ENCODE data around the gene SFTPD.
A peak's percentile ranks its signal among the peaks of the same experiment; 100 is the strongest.
"Not testable (repeated sequence)": the region's sequence is repeated elsewhere in the genome, so short reads cannot be mapped to it uniquely, and the experiment has no call there.

Gene SFTPD

DNA sequence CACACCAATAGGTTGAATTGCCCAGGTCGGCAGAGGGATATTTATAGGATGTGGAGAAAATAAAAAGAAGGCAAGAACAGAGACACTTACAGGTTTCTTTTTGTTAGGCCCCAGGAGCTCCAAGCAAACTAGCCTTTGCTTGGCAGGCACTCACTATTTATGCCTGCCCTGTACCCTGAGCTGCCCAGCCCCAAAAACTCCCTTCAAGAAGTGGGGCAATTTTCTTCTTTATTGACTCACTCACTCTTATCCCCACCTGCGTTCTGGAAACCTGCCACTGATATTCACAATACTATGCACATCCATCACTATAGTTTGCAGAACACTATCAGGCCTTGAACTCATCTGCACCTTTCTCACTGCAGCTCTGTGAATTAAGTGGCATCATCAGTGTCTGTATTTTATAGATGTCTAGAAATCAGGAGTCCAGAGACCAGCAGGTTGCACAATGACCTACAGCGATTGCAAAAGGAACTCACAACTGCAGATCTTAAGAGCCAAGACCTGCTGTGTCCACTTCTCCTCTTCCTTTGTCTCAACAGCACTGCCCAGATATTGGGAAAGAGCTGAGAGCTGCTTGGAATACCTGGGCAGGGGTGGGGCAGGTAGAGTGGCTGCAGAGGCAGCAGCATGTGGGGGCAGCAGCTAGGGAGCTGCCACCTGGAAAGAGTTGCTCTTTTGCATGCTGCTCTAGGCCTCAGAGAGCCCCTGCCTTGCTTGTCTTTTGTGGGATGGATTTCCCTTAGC lies at the start of gene SFTPD:
Gene SFTPD (minus strand): TSS at position 130 of the 747 bp plus-strand sequence. CDS start 2,446 bp downstream, outside the sequence.
- DNase-seq = no peak

DNA sequence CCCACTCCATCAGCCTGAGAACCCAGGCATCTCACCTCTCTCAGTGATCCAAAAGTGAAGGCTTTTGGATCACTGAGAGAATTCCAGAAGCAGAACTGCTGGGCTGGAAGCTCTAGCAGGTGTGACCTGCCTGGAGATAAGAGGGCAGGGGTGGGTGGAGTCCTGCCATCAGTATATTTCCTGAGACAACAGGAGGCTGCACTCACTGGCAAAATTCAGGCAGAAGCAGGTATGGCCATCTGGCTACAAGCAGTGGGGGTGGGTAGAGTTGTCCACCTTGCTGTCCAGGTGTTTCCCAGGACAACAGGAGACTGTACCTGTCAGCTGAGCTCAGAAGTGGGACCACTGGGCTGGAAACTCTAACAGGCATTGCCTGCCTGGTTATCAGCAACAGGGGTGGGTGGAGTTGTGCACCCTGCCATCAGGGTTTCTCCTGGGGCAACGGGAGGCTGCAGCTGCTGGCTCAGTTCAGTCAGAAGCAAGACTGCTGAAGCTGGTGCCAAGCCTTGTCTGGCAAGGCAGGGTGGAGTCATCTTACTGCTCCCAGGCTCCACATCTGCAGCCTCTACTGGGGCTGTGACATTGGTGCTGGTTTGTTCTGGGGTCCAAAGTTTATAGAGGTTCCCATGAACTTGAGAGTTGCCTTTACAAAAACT lies 47.2 kb upstream of the SFTPD start:
- DNase-seq = peak in 1 of 2 experiments; percentile 11

DNA sequence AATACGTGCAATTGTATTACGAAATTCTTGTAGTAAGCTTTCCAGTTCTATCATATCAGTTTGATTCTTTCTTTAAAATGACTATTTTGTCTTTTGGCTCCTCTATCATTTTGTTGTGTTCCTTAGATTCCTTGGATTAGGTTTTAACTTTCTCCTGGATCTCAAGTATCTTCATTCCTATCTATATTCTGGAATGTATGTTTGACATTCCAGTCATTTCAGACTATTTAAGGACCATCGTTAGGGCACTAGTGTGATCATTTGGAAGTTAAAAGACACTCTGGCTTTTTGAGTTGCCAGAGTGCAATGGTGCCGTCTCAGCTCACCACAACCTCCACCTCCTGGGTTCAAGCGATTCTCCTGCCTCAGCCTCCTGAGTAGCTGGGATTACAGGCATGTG lies 45.7 kb upstream of the SFTPD start:
- DNase-seq = no peak

DNA sequence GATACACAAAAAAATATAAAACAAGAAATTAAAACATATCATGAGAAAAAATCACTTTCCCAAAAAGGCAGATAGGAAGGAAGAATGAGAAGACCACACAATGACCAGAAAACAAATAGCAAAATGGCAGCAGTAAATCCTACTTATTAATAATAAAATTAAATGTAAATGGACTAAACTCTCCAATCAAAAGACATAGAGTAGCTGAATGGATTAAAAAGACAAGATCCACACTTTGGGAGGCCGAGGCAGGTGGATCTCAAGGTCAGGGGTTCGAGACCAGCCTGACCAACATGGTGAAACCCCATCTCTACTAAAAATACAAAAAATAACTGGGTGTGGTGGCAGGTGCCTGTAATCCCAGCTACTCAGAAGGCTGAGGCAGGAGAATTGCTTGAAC lies 39.3 kb upstream of the SFTPD start:
- DNase-seq = not testable (repeated sequence)

DNA sequence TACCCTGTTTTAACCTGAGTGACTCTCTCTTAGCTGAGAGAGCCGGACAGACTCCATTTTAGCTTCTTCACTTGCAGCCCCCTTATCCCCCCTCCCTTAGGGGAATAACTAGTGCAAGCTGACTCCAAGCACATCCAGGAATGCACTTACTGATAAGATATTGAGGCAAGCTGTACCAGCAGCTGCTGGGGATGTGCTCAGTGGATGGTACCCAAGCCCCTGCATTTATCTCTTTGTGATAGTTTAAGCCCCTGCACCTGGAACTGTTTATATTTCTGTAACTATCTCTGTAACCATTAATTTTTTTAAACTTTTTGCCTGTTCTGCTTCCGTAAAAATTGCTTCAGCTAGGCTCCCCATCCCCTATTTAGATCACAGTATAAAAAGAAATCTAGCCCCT lies 37.8 kb upstream of the SFTPD start:
- not testable (repeated sequence) for DNase-seq

DNA sequence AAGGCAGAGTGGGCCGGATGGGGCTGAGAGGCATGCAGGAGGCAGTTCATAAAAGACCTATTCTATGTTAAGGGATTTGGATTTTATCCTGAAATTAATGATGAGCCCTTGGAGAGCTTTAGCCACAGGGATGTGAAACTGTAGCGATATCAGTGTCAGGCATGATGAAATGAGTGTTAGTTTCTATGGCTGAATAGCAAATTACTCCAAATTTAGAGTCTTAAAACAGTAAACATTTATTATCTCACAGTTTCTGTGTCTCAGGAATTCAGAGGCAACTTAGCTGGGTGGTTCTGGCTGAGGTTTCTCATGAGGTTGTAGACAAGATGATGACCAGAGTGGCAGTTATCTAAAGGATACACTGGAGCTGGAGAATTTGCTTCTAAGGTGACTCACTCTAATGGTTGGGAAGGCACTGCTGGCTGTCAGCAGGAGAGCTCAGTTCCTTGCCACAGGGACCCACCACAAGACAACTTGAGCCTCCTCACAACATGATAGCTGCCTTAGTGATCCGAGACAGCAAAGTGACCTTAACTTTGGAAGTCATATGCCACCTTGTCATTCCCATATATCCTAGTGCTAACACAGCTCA lies 36.7 kb upstream of the SFTPD start:
- no peak for DNase-seq

DNA sequence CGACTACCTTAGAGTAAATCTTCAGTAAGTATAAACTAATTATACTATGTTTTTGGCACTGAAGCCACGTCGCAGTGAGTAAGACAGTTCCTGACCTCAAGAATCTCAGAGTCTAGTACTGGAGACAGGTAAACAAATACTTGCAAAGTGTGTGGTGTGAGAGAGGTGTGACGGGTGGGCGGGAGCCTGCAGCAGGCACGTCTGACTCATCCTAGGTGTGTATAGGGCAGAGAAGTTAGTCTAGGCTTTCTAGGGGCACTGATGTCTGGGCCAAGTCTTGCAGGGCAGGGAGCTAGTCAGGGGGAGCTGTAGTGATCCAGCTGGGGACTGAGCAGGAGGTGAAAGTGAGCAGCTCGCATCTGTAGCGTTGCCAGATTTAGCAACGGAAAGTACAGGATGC lies 35.9 kb upstream of the SFTPD start:
- no peak for DNase-seq

DNA sequence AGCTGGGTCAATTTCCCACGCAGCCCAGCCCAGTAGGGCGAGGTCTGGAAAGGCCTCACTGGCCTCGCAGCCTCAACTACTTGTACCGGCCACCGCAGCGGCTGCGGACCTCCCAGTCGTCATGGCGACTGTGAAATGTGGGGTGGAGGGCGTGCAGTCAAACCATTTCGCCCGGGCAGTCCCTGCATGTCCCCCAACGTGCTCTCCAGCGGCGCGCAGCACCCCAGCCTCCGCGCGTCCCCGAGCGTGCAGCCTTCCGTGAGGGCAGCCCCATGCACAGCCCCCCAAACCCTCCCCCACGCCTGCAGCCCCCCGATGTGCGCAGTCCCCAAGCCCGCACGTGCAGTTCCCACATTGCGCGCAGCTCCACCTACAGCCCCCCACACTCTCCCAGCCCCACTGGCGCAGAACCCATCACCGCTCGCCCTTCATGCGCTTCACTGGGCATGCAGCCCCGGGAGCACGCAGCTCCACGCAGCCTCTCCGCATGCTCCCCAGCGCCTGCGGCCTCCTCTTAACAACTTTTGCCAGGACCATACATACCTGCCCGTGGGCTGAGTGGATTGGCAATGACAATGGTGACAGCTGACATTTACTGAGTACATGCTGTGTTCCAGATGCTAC lies 34.5 kb upstream of the SFTPD start:
- DNase-seq = no peak

DNA sequence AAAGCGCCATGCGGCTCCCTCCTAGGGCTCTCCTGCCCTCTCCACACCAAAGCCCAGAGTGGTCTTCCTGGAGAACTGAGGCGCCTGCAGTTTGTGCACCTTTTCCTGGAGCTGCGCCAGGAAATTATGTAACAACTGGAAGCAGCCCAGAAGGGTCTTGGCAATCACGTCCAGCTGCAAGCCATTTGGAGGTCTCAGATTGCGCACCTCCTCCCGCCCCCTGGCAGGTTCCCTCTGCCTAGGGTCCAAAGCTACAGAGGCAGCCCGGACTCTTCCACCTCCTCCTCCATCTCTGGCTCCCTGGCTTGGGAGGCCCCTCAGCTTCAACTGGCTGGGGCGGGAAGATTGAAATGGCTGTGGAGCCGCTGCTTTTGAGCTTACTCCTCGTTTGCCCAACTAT lies 34.0 kb upstream of the SFTPD start:
- no peak for DNase-seq

DNA sequence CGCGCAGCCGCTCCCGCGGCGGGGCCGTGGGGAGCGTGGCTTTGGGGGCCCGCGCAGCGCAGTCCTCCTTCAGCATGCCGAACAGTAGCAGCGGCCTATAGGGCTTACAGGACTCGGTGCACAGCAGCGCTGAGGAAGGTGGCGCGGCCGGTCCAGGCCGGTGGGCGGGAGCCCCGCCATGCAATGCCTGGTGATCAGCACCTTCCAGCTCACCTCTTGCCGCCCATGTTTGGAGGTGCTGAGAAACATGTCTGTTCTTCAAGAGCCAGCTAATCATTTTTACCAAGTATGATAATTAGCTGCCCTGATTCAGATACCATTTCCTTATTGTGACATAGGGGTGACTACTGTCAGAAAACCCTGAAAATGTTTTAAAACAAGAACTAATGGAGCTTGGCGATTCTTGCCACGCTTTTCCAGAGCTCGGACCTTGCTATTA lies 33.5 kb upstream of the SFTPD start:
- no peak for DNase-seq

DNA sequence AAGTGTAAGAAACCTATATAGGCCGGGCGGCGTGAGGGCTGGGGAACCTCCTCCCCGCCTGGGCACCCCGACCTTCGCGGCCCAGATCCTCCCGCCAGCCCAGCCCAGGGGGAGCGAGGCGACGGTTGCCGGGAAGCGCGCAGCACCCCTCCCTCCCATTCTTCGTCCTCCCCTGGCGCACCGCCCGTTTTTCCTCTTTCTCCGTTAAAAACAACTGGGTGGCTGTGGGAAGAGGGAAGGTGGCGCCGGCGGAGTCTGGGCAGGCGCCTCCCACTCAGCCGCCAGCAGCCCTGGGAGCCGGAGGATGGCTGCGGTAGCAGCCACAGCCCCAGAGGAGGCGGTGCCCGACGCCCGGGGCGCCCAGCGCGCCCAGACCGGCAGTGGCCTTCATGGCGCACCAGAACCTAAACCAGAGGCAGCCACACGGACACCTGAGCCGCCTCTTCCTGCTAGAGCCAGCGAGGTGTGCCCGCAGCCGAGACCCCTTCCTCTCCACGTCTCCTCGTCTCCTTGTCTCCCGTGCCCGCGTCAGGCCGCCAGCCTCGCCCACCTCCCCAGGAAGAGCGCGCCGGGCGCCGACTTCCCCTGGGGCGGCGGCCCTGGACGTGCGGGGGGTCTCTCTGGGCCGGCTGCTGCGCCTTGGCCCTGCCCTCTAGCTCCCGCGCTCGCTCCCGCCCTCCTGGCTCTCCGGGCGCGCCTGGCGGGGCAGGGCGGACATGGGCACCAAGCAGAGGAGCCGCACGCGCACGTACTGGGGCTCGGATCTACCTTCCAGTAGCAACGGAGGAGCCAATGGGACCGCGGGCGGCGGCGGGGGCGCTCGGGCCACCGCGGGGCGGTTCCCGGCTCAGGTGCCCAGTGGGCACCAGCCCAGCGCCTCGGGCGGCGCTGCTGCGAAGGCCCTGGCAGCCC lies 32.8 kb upstream of the SFTPD start:
- peak in 1 of 2 experiments; percentile 49 for DNase-seq

DNA sequence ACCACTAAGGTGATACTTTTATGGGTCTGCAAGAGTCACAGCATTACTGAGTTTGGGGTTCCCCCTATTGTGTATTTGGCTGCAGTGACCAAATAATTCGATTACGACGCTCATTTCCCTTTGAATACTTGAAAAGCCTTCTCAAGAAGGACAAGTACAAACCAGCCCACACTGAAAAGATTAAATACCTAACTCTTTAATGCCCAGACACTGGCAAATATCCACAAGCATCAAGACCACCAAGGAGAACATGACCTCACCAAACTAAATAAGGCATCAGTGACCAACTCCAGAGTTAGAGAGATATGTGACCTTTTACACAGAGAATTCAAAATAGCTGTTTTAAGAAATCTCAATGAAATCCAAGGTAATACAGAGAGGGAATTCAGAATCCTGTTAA lies 31.8 kb upstream of the SFTPD start:
- no peak for DNase-seq

DNA sequence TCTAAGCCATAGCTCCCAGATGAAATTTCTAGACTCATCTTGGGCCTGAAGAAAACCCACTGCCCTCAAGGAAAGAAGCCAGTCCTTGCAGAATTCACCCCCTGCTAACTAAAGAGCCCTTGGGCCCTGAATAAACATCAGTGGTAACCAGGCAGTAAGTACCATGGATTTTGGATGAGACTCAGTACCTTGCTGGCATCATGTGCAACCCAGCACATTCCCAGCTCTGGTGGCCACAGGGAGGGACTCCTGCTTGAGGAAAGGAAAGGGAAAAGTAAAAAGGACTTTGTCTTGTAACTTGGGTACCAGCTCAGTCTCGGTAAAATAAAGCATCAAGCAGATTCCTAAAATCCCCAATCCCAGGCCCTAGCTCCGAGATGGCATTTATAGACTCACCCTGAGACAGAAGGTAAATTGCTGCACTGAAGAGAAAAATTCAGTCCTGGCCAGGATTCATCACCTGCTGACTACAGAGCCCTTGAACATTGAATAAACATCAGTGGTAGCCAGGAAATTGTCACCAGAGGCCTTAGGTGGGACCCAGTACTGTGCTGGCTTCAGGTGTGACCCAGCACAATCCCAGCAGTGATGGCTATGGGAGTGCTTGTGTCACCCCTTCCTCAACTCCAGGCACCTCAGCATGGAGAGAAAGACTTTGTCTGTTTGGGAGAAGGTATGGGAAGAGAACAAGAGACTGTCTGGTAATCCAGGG lies 31.2 kb upstream of the SFTPD start:
- DNase-seq = no peak

DNA sequence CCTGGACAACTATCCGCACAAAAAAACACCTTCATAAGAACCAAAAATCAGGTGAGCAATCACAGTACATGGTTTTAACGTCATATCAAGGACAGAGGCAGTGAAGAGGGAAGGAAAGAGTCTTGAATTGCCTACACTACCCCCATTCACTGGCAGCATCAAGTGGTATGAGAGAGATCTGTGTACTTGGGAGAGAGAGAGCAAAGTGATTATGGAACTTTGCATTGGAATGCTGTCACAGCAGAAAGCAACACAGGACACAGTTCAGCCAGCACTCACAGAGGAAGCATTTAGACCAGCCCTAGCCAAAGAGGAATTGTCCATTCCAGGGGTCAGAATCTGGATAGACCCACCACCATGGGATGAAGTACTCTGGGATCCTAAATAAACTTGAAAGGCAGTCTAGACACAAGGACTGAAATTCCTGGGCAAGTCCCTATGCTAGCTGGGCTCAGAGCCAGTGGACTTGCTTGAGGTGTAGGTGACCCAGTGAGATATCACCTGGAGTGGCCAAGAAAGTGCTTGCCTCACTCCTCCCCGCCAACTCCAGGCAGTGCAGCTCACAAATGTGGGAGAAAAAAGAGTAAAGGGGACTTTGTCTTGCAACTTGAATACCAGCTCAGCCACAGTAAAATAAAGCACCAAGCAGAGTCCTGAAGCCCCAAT lies 30.5 kb upstream of the SFTPD start:
- no peak for DNase-seq

DNA sequence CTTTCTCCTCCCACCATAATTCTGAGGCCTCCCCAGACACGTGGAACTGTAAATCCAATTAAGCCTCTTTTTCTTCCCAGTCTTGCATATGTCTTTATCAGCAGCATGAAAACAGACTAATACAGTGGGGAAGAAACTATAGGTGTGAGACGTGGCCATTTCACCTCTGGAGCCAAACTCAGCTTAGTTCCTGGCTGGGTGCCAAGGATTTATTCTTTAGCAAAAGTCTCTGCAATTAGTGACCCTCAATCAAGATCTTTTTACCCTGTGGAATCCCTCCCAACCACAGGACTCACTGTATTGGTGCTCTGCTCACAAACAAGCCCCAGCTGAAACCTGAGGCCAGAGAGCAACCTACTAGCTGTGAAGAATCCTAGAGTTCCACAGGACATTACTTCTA lies 28.1 kb upstream of the SFTPD start:
- no peak for DNase-seq

DNA sequence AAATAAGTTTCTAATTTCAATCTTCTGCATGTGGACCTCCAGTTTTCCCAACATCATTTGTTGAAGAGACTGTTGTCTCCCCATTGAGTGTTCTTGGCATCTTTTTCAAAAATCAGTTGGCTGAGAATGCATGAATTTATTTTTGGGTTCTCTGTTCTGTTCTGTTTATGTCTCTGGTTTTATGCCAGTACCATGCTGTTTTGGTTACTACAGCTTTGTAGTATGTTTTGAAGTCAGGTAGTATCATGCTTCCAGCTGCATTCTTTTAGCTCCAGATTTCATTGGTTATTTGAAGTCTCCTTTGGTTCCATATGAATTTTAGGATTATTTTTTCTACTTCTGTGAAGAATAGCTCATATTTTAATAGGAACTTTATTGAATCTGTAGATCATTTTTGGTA lies 21.2 kb upstream of the SFTPD start:
- no peak for DNase-seq

DNA sequence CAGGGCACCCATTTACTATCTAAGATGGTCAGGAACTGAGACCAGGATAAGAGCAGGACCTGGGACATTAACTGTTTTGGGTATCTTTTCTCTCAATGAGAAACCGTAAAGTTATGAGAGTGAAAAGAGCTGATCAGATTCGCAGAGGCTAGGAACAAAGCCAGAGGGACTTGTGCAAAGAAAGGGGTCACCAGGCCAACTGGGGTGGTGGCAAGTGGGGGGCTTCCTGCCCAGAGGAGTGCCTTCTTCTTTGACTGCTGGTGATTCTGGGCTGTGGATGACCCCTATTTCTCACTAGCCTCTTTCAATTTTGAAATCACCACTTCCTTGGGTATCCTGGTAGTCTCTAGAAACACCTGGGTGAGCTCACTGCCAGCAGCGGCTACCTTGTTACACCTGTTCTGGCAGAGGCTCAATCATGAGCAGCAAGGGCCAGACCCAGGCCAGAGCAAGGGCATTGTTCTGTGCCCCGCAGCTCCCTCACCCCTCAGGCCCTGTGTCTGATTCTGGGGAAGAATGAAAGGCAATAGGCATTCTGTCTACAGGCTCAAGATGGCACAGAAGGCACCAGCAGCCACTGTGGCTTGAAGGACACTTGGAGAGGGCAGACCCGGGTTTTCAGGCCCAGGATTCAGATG lies 999 bp downstream of the SFTPD start:
- DNase-seq = no peak

DNA sequence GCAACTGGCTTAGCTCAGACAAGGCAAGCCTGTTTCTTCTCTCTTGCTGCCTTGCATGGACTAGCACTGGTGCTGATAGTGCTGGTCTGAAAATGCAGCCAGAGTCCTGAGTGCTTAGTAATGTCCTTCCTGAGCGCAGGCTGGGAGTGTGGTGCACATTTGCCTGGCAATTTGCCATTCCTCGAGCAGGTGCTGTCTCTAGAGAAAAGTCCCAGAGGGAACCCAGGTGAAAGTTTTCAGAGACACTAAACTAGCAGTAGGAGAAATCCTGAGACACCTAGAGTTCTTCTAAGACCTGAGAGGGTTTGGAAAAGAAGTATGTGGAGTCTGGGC lies 1.9 kb downstream of the SFTPD start:
- no peak for DNase-seq

DNA sequence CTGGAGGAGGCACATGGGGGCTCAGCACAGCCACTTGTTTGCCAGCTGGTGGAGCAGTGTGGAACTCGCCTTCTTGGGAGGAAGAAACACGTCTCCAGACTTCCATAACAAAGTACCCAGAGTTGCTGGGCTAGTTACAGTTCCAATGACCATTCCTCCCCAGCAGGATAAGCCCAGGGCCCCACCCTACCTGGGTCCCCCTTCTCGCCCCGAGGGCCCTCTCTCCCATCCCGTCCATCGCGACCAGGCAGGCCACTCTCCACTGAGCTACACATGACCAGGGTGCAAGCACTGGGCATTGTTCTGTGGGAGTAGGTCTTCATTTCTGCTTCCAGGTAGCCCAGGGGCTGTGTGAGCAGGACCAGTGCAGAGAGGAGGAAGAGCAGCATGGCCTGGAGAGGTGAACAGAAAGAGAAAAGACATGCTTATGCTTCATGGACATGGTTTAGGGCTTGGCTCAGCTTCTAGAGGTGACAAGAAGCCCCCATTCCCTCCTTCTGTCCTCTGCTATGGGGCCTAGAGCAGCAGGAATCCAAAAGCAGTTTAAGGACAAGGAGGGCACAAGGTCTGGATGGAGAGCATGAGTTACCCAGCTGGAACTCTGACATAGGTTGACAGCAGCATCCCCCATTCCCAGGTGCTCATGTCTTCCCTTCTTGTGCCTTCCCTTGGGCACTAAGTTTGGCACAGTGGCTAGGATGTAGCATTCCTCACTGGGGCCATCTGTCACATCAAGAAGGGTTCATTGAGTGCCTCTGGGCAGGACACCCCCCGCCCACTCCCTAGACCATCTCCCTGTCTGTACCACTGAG lies 2.4 kb downstream of the SFTPD start:
- DNase-seq = no peak

All from NCI-H446 (cell line).